Measurements from ENCODE around the gene TUBGCP5. TPM values are rescaled to one million over a fixed set of nuclear protein-coding genes. Genes with fewer than 3 reads are reported as not detected.

TUBGCP5 gene
- total RNA-seq, 1 donor from 2014 or later = 17.1 TPM

- no peak overlapping the region for H3K27ac ChIP-seq
- no peak overlapping the region for H3K4me3 ChIP-seq
- peaks cover 0 to 8% of the 10 kb centered on the region in 2 donors for H3K4me1 ChIP-seq
- peaks cover 28 to 46% of the 10 kb centered on the region in 2 donors for H3K36me3 ChIP-seq
- intact Hi-C loops (cut with DNase I) = loop anchor here (5.0 to 10.0 kb wide), 2 partner anchors 71 to 431 kb away; no protein-coding TSS in a partner anchor
- H3K9me3 ChIP-seq = no peaks in the 10 kb centered on the region
- no peak for DNase-seq (ENCODE audit: low spot score in 2 of 2)
- peak; percentile 10 to 53 (median 48) for TF ChIP-seq CTCF (IDR thresholded peaks at IDR 0.05)
- no peaks in the 10 kb centered on the region for H3K27me3 ChIP-seq
These were observed 3.3 kb downstream of the TUBGCP5 start for GRCh38 chr15:23035964-23036566.

GRCh38 chr15:23033979-23034378 is 5.4 kb downstream of the TUBGCP5 start:
- intact Hi-C loops (cut with DNase I) = loop anchor here (10.0 kb wide), 1 partner anchor 69 kb away; no protein-coding TSS in a partner anchor
- no peak for TF ChIP-seq CTCF (IDR thresholded peaks at IDR 0.05)
- Histone ChIP-seq H3K27me3 (no peaks in the 10 kb centered on the region), H3K4me1 (peaks cover 0 to 6% of the 10 kb centered on the region in 2 donors), H3K4me3 (no peak overlapping the region), H3K36me3 (peaks cover 49 to 67% of the 10 kb centered on the region in 2 donors), H3K9me3 (no peaks in the 10 kb centered on the region), H3K27ac (no peak overlapping the region)
- DNase-seq (ENCODE audit: low spot score in 2 of 2) = no peak

- H3K9me3 ChIP-seq = no peaks in the 10 kb centered on the region
- TF ChIP-seq CTCF (IDR thresholded peaks at IDR 0.05) = no peak
- no peak overlapping the region for H3K4me3 ChIP-seq
- intact Hi-C loops (cut with DNase I) = no loop called here
- peaks cover 79 to 94% of the 10 kb centered on the region in 2 donors for H3K36me3 ChIP-seq
- DNase-seq (ENCODE audit: low spot score in 2 of 2) = no peak
- no peaks in the 10 kb centered on the region for H3K27me3 ChIP-seq
- H3K27ac ChIP-seq = no peak overlapping the region
- H3K4me1 ChIP-seq = no peaks in the 10 kb centered on the region
These were observed 13.2 kb downstream of the TUBGCP5 start for GRCh38 chr15:23026218-23026617.

- H3K4me3 ChIP-seq = no peak overlapping the region
- no peaks in the 10 kb centered on the region for H3K4me1 ChIP-seq
- DNase-seq (ENCODE audit: low spot score in 2 of 2) = no peak
- H3K27me3 ChIP-seq = no peaks in the 10 kb centered on the region
- intact Hi-C loops (cut with DNase I) = no loop called here
- H3K27ac ChIP-seq = no peak overlapping the region
- no peaks in the 10 kb centered on the region for H3K9me3 ChIP-seq
- H3K36me3 ChIP-seq = peaks cover 85 to 99% of the 10 kb centered on the region in 2 donors
- TF ChIP-seq CTCF (IDR thresholded peaks at IDR 0.05) = no peak
These were observed 17.2 kb downstream of the TUBGCP5 start for GRCh38 chr15:23022156-23022555.

- Histone ChIP-seq H3K36me3 (peaks cover 60 to 89% of the 10 kb centered on the region in 2 donors), H3K27me3 (no peaks in the 10 kb centered on the region), H3K27ac (no peak overlapping the region), H3K4me3 (no peak overlapping the region), H3K9me3 (no peaks in the 10 kb centered on the region), H3K4me1 (no peaks in the 10 kb centered on the region)
- no peak for DNase-seq (ENCODE audit: low spot score in 2 of 2)
- intact Hi-C loops (cut with DNase I) = no loop called here
- TF ChIP-seq CTCF (IDR thresholded peaks at IDR 0.05) = no peak
These were observed 24.9 kb downstream of the TUBGCP5 start for GRCh38 chr15:23014394-23015000.
